H1 (cell line): Measurements from ENCODE around the gene RNASE4. TPM values are rescaled to one million over a fixed set of nuclear protein-coding genes. Genes with fewer than 3 reads are reported as not detected.

Experiments used
- HDAC2 ChIP-seq, 2 experiments: fragments of 300-600 bp in 1 of 2; sonication (generic) in 1 of 2; IDR thresholded peaks; 2 replicates each; pipeline ENCODE4 v1.6.1; 2011 to 2012; ENCODE audit warnings: low read depth in 2 of 2, low read length in 2 of 2, mild to moderate bottlenecking in 2 of 2, moderate library complexity in 2 of 2, borderline replicate concordance in 1 of 2, inconsistent platforms in 1 of 2
- polyA plus RNA-seq, 7 experiments: library from polyadenylated mRNA; depleted of rRNA in 3 of 7; stranded (reverse) in 5 of 7; unstranded in 2 of 7; fragments of >200 nt in 5 of 7; fragments of 200-250 nt in 2 of 7; gene quantifications; 1 replicate in 5 of 7; 2 replicates in 1 of 7; 4 replicates in 1 of 7; pipeline versions ENCODE4 v1.2.1 to v1.2.3, GENCODE V29; 2011 to 2013; ENCODE audit warnings: missing spikeins in 2 of 7, mixed read lengths in 2 of 7
- total RNA-seq: library from RNA; stranded (reverse); fragmentation: NEBNext Ultra II Directional; extraction: Animal tissue kit (Norgen Biotek cat#: 25700); gene quantifications from 2 replicates; pipeline ENCODE4 v1.2.1, GENCODE V29; 2021

The RNASE4 gene
- total and polyA plus RNA-seq, 2 of the 8 experiments (the other 6 are each of a cell fraction or from before 2014, with no cell fraction given): 0.61 to 3.5 TPM

GRCh38 chr14:20652996-20653975 is 31.1 kb upstream of the RNASE4 start (continued):
- peak in 1 of 2 experiments; percentile 56; a peak in 2 of 4 replicates for TF ChIP-seq HDAC2 (IDR thresholded peaks at IDR 0.05; ENCODE audit: borderline replicate concordance in 1 of 2, low read depth in 2 of 2, low read length in 2 of 2)
